GM21619 (cell line): ENCODE measurements around the gene DNAJA3.

Experiments
- ATAC-seq: cut with Tn5 transposase; IDR thresholded peaks from one replicate; pipeline ENCODE4 v1.9.1; 2021; ENCODE audit not compliant: unreplicated experiment

DNAJA3 gene

GRCh38 chr16:4433228-4433627 lies 7.6 kb downstream of the DNAJA3 start:
- no peak for ATAC-seq

- no peak for ATAC-seq
These were observed 8.5 kb downstream of the DNAJA3 start for GRCh38 chr16:4433914-4434787.

GRCh38 chr16:4435337-4436067 lies 9.8 kb downstream of the DNAJA3 start:
- no peak for ATAC-seq

GRCh38 chr16:4437366-4437765 lies 11.7 kb downstream of the DNAJA3 start:
- ATAC-seq, result no peak

- no peak for ATAC-seq
These were observed 16.7 kb downstream of the DNAJA3 start for GRCh38 chr16:4442371-4442770.

- no peak for ATAC-seq
These were observed 17.6 kb downstream of the DNAJA3 start for GRCh38 chr16:4443271-4443670.

- no peak for ATAC-seq
These were observed 18.3 kb downstream of the DNAJA3 start for GRCh38 chr16:4443986-4444385.

GRCh38 chr16:4450430-4450829 lies 24.8 kb downstream of the DNAJA3 start:
- no peak for ATAC-seq

- no peak for ATAC-seq
These were observed 25.4 kb downstream of the DNAJA3 start for GRCh38 chr16:4450931-4451519.

- ATAC-seq, result no peak
These were observed 27.0 kb downstream of the DNAJA3 start for GRCh38 chr16:4452674-4453073.

- no peak for ATAC-seq
These were observed 29.0 kb downstream of the DNAJA3 start for GRCh38 chr16:4454623-4455022.

GRCh38 chr16:4455081-4455480 lies 29.4 kb downstream of the DNAJA3 start:
- ATAC-seq, result no peak

- ATAC-seq, result no peak
These were observed 30.3 kb downstream of the DNAJA3 start for GRCh38 chr16:4455951-4456350.

- ATAC-seq, result no peak
These were observed 35.2 kb downstream of the DNAJA3 start for GRCh38 chr16:4460936-4461249.

GRCh38 chr16:4461250-4462085 lies 35.8 kb downstream of the DNAJA3 start:
- no peak for ATAC-seq

GRCh38 chr16:4463522-4464163 lies 38.0 kb downstream of the DNAJA3 start:
- no peak for ATAC-seq

- ATAC-seq, result no peak
These were observed 40.5 kb downstream of the DNAJA3 start for GRCh38 chr16:4465977-4466779.

GRCh38 chr16:4467916-4468315 lies 42.2 kb downstream of the DNAJA3 start:
- ATAC-seq, result no peak

- ATAC-seq, result no peak
These were observed 43.3 kb downstream of the DNAJA3 start for GRCh38 chr16:4468972-4469371.

GRCh38 chr16:4471869-4472268 lies 46.2 kb downstream of the DNAJA3 start:
- ATAC-seq, result no peak
